ENCODE measurements around the gene CD226.

The CD226 gene

DNA sequence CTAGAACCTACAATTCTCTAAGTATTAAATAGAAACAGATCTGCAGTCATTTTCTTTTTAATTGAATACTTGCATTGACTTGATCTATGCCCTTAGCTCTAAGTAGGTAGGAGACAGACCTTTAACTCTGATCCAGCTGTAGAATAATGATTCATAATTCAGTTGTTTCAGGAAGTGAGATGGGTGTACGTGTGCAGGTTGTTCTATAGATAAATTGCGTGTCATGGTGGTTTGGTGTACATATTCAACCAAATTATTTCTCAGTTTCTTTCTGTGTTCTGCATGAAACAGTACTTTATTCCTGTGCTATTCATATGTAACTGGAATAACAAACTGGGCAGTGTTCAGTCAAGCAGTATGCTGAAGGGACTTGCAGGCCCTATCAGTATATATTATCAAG, 34.3 kb upstream of the CD226 start:
- Histone ChIP-seq H3K36me3 (ENCODE audit: control insufficient read depth in 1 of 2, insufficient read depth in 2 of 2, low read depth in 1 of 2, low read length in 2 of 2) (peaks cover 0 to 22% of the 10 kb centered on the region in 2 experiments), H3K23ac (ENCODE audit: low read length in 2 of 2) (no peak overlapping the region), H4K8ac (ENCODE audit: low read length) (no peak overlapping the region), H2BK15ac (ENCODE audit: low read depth, poor library complexity, severe bottlenecking) (no peak overlapping the region), H3K4ac (ENCODE audit: low read depth in 1 of 2, low read length in 2 of 2) (no peak overlapping the region), H3K27ac (ENCODE audit: low read length, poor library complexity, severe bottlenecking) (no peak overlapping the region), H4K91ac (ENCODE audit: low read length) (no peak overlapping the region), H3K79me1 (replicated peaks; ENCODE audit: low read length, poor library complexity, severe bottlenecking) (no peaks in the 10 kb centered on the region), H3K27me3 (ENCODE audit: control insufficient read depth in 1 of 2, insufficient read depth in 1 of 2, low read length in 2 of 2) (no peaks in the 10 kb centered on the region), H2BK5ac (ENCODE audit: low read depth, low read length, poor library complexity, severe bottlenecking) (no peak overlapping the region), H2BK12ac (ENCODE audit: low read length in 2 of 2) (no peak overlapping the region), H3K9ac (ENCODE audit: low read length) (no peak overlapping the region), H2AFZ (ENCODE audit: low read depth, low read length) (no peak overlapping the region), H3K9me3 (ENCODE audit: control insufficient read depth, low read length) (peaks cover 13% of the 10 kb centered on the region), H2BK120ac (ENCODE audit: low read depth, low read length) (no peak overlapping the region), H3K14ac (ENCODE audit: low read length in 2 of 2) (no peak overlapping the region), H3K4me3 (ENCODE audit: insufficient read depth in 1 of 2, low read depth in 1 of 2, low read length in 2 of 2) (no peak overlapping the region), H3K4me2 (ENCODE audit: low read length, poor library complexity, severe bottlenecking) (no peak overlapping the region), H2AK5ac (ENCODE audit: low read length, severe bottlenecking) (no peak overlapping the region), H3K18ac (ENCODE audit: low read depth in 1 of 2, low read length in 2 of 2) (no peak overlapping the region), H3K4me1 (ENCODE audit: control insufficient read depth, insufficient read depth, low read depth, low read length) (no peaks in the 10 kb centered on the region)
- 93% methylated on average over 2 of the region's 2 CpGs for WGBS
- no peak for DNase-seq

- Histone ChIP-seq H3K9me3 (ENCODE audit: control insufficient read depth, low read length) (peaks cover 21% of the 10 kb centered on the region), H2BK5ac (ENCODE audit: low read depth, low read length, poor library complexity, severe bottlenecking) (no peak overlapping the region), H3K4me2 (ENCODE audit: low read length, poor library complexity, severe bottlenecking) (no peak overlapping the region), H3K36me3 (ENCODE audit: control insufficient read depth in 1 of 2, insufficient read depth in 2 of 2, low read depth in 1 of 2, low read length in 2 of 2) (peaks cover 0 to 22% of the 10 kb centered on the region in 2 experiments), H3K18ac (ENCODE audit: low read depth in 1 of 2, low read length in 2 of 2) (no peak overlapping the region), H2BK12ac (ENCODE audit: low read length in 2 of 2) (no peak overlapping the region), H3K27ac (ENCODE audit: low read length, poor library complexity, severe bottlenecking) (no peak overlapping the region), H2AFZ (ENCODE audit: low read depth, low read length) (no peak overlapping the region), H4K8ac (ENCODE audit: low read length) (no peak overlapping the region), H3K4ac (ENCODE audit: low read depth in 1 of 2, low read length in 2 of 2) (no peak overlapping the region), H3K79me1 (replicated peaks; ENCODE audit: low read length, poor library complexity, severe bottlenecking) (no peaks in the 10 kb centered on the region), H3K27me3 (ENCODE audit: control insufficient read depth in 1 of 2, insufficient read depth in 1 of 2, low read length in 2 of 2) (no peaks in the 10 kb centered on the region), H3K4me3 (ENCODE audit: insufficient read depth in 1 of 2, low read depth in 1 of 2, low read length in 2 of 2) (no peak overlapping the region), H3K4me1 (ENCODE audit: control insufficient read depth, insufficient read depth, low read depth, low read length) (no peaks in the 10 kb centered on the region), H2BK15ac (ENCODE audit: low read depth, poor library complexity, severe bottlenecking) (no peak overlapping the region), H3K9ac (ENCODE audit: low read length) (no peak overlapping the region), H4K91ac (ENCODE audit: low read length) (no peak overlapping the region), H3K14ac (ENCODE audit: low read length in 2 of 2) (no peak overlapping the region), H2BK120ac (ENCODE audit: low read depth, low read length) (no peak overlapping the region), H2AK5ac (ENCODE audit: low read length, severe bottlenecking) (no peak overlapping the region), H3K23ac (ENCODE audit: low read length in 2 of 2) (no peak overlapping the region)
- DNase-seq = no peak
- 88% methylated on average over 1 of the region's 3 CpGs for WGBS
Measured at GRCh38 chr18:69980982-69981804, 33.5 kb upstream of the CD226 start.

GRCh38 chr18:69980509-69980908, 32.8 kb upstream of the CD226 start:
- H3K9me3 ChIP-seq (ENCODE audit: control insufficient read depth, low read length) = peaks cover 24% of the 10 kb centered on the region
- DNase-seq = no peak
- no peak overlapping the region for H3K18ac ChIP-seq (ENCODE audit: low read depth in 1 of 2, low read length in 2 of 2)
- no peak overlapping the region for H3K9ac ChIP-seq (ENCODE audit: low read length)
- no peaks in the 10 kb centered on the region for H3K79me1 ChIP-seq (replicated peaks; ENCODE audit: low read length, poor library complexity, severe bottlenecking)
- no peak overlapping the region for H2AFZ ChIP-seq (ENCODE audit: low read depth, low read length)
- H4K8ac ChIP-seq (ENCODE audit: low read length) = no peak overlapping the region
- no peak overlapping the region for H2BK12ac ChIP-seq (ENCODE audit: low read length in 2 of 2)
- no peak overlapping the region for H3K23ac ChIP-seq (ENCODE audit: low read length in 2 of 2)
- no peak overlapping the region for H2BK120ac ChIP-seq (ENCODE audit: low read depth, low read length)
- H2AK5ac ChIP-seq (ENCODE audit: low read length, severe bottlenecking) = no peak overlapping the region
- H3K4me1 ChIP-seq (ENCODE audit: control insufficient read depth, insufficient read depth, low read depth, low read length) = no peaks in the 10 kb centered on the region
- H3K4me2 ChIP-seq (ENCODE audit: low read length, poor library complexity, severe bottlenecking) = no peak overlapping the region
- H3K4me3 ChIP-seq (ENCODE audit: insufficient read depth in 1 of 2, low read depth in 1 of 2, low read length in 2 of 2) = no peak overlapping the region
- H4K91ac ChIP-seq (ENCODE audit: low read length) = no peak overlapping the region
- no peak overlapping the region for H2BK5ac ChIP-seq (ENCODE audit: low read depth, low read length, poor library complexity, severe bottlenecking)
- peaks cover 0 to 22% of the 10 kb centered on the region in 2 experiments for H3K36me3 ChIP-seq (ENCODE audit: control insufficient read depth in 1 of 2, insufficient read depth in 2 of 2, low read depth in 1 of 2, low read length in 2 of 2)
- H3K14ac ChIP-seq (ENCODE audit: low read length in 2 of 2) = no peak overlapping the region
- H2BK15ac ChIP-seq (ENCODE audit: low read depth, poor library complexity, severe bottlenecking) = no peak overlapping the region
- H3K4ac ChIP-seq (ENCODE audit: low read depth in 1 of 2, low read length in 2 of 2) = no peak overlapping the region
- WGBS = 95% methylated on average over 2 of the region's 4 CpGs
- H3K27ac ChIP-seq (ENCODE audit: low read length, poor library complexity, severe bottlenecking) = no peak overlapping the region
- no peaks in the 10 kb centered on the region for H3K27me3 ChIP-seq (ENCODE audit: control insufficient read depth in 1 of 2, insufficient read depth in 1 of 2, low read length in 2 of 2)

DNA sequence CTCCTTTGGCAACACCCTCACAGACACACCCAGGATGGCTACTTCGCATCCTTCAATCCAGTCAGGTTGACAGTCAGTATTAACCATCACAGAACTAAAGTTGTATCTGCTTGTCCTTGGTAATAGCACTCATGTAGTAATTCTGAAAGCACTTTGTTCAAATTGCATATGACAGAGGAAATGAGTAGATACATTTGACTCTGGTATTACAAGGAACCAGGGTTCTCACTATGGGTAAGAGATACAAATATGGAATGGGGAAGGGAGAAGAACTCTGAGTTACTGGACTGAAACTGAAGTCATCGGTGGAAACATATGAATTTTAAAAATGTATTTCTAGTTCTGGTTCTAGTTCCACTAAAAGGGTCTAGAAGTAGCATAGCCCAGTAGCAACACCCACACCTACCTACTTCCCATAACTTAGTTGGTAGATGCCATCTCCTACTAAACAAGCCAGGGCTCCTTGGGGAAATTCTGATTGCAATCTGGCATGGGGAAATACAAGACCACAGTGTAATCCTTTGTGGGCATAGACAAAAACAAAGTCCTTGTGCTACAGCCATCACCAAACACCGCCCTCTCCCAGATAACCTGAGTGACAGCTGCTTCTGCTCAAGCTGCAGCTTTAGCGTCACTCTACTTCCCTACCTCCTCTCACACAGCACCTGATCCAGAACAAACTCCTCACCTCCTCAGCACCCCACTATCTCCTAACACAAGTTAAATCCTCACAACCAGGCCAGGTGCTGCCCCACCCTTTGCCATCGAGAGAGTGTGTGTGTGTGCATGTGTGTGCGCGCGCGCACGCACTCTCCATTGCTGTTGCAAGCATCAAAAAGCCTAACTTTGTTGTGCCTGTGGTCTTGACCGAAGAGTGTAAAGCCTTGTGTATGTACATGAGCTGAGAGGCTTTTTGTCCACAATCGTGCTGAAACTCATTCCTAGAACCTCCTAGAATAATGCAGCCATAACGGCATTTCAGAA, 31.4 kb upstream of the CD226 start:
- no peak overlapping the region for H3K9ac ChIP-seq (ENCODE audit: low read length)
- no peak overlapping the region for H3K23ac ChIP-seq (ENCODE audit: low read length in 2 of 2)
- no peak overlapping the region for H3K4me3 ChIP-seq (ENCODE audit: insufficient read depth in 1 of 2, low read depth in 1 of 2, low read length in 2 of 2)
- H3K9me3 ChIP-seq (ENCODE audit: control insufficient read depth, low read length) = peaks cover 24% of the 10 kb centered on the region
- WGBS = 99% methylated on average over 10 of the region's 13 CpGs
- no peak overlapping the region for H4K8ac ChIP-seq (ENCODE audit: low read length)
- H3K18ac ChIP-seq (ENCODE audit: low read depth in 1 of 2, low read length in 2 of 2) = no peak overlapping the region
- no peaks in the 10 kb centered on the region for H3K4me1 ChIP-seq (ENCODE audit: control insufficient read depth, insufficient read depth, low read depth, low read length)
- H3K14ac ChIP-seq (ENCODE audit: low read length in 2 of 2) = peak overlapping the region in 1 of 2 experiments; percentile 3
- no peak overlapping the region for H2BK15ac ChIP-seq (ENCODE audit: low read depth, poor library complexity, severe bottlenecking)
- no peak overlapping the region for H2BK120ac ChIP-seq (ENCODE audit: low read depth, low read length)
- no peaks in the 10 kb centered on the region for H3K79me1 ChIP-seq (replicated peaks; ENCODE audit: low read length, poor library complexity, severe bottlenecking)
- H3K36me3 ChIP-seq (ENCODE audit: control insufficient read depth in 1 of 2, insufficient read depth in 2 of 2, low read depth in 1 of 2, low read length in 2 of 2) = peaks cover 0 to 22% of the 10 kb centered on the region in 2 experiments
- H2AK5ac ChIP-seq (ENCODE audit: low read length, severe bottlenecking) = no peak overlapping the region
- no peak overlapping the region for H2BK12ac ChIP-seq (ENCODE audit: low read length in 2 of 2)
- H3K27me3 ChIP-seq (ENCODE audit: control insufficient read depth in 1 of 2, insufficient read depth in 1 of 2, low read length in 2 of 2) = no peaks in the 10 kb centered on the region
- H2BK5ac ChIP-seq (ENCODE audit: low read depth, low read length, poor library complexity, severe bottlenecking) = no peak overlapping the region
- H3K4ac ChIP-seq (ENCODE audit: low read depth in 1 of 2, low read length in 2 of 2) = no peak overlapping the region
- no peak overlapping the region for H2AFZ ChIP-seq (ENCODE audit: low read depth, low read length)
- no peak overlapping the region for H3K27ac ChIP-seq (ENCODE audit: low read length, poor library complexity, severe bottlenecking)
- no peak overlapping the region for H3K4me2 ChIP-seq (ENCODE audit: low read length, poor library complexity, severe bottlenecking)
- H4K91ac ChIP-seq (ENCODE audit: low read length) = no peak overlapping the region
- DNase-seq = no peak
